ENCODE data around the gene DNAJC22.
A peak's percentile ranks its signal among the peaks of the same experiment; 100 is the strongest.
"Not testable (repeated sequence)": the region's sequence is repeated elsewhere in the genome, so short reads cannot be mapped to it uniquely, and the experiment has no call there.

Gene DNAJC22

DNA sequence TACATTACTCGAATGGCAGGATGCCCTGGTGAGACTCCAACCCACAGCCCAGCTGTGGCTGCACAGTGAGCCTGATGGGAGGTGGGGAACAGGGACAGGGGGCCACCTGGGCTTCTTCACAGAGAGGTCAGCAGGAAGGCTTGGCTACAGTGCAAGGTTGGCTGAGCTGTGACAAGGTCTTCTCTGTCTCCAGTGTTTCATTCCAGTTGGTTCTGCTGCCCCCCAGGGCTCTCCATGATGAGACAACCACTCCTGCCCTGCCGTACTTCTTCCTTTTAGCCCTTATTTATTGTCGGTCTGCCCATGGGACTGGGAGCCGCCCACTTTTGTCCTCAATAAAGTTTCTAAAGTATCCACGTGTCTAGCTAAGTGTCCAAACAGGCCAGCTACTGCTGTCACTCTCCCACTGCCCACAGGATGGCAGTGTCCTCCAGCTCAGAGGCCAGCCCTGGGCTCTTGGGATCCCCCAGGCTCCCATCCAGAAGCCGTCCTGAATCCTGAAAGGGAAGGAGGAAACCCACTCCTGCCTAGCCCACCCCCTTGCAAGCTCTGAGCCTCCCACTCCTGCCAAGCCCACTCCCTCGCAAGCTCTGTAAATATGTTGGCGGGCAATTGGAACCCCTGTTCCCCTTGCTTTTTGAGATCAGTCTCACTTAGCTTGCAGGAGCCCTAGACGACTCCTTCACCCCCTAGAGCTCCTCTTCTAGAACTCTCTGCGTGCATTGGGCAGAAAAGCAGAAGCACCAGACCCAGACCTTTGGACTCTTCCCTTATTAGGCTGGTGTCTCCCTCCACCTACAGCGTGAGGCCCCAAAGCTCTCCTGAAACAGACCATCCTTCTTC is 15.1 kb upstream of the DNAJC22 start:
- DNase-seq (ENCODE audit: low spot score): no peak

DNA sequence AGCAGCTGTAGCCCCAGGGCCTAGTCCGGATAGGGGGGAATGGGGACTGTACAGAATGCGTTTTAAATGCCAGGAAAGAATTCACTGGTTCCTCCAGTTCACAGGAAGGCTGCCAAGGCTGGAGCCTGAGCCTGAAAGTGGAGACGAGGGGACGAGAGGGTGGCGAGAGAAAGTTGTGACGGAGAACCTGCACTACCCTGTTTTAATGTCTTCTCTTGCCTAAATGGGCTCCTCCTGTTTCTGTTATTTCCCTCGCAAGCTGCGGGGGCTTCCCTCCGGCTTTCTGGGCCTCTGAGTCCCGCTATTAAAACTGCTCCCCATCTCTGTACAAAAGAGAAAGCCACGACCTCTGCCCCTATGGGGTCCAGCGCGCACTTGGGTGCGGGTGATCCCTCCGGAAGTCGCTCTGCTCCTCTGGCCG is 14.2 kb upstream of the DNAJC22 start:
- no peak for DNase-seq (ENCODE audit: low spot score)

DNA sequence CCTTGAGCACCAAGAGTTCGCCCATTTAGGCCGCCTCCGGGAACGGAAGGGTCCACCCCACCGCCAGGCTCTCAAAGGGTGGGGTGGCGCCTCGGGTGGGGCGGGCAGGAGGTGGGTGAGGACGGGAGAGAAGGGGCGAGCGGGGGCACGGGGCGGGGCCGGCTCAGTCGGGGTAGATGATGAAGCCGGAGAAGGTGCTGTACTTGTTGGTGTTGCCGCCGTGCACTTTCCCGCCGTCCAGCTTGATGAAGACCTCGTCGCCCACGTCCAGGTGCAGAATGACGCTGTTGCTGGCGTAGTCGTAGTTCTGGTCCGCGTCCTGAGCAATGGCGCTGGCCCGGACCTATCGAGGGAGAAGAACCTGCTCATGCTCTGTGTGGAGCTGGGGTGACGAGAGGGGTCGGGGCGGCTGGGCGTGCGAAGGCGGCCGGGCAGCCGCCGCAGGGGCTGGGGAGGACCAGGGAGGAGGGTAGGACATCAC is 13.8 kb upstream of the DNAJC22 start:
- no peak for DNase-seq (ENCODE audit: low spot score)

DNA sequence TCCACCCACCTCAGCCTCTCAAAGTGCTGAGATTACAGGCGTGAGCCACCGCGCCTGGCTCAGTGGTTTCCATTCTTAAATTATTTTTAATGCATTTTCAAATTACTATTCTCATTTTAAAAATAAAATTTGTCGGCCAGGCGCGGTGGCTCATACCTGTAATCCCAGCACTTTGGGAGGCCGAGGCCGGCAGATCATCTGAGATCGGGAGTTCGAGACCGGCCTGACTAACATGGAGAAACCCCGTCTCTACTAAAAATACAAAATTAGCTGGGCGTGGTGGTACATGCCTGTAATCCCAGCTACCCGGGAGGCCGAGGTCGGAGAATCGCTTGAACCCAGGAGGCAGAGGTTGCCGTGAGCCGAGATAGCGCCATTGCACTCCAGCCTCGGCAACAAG is 12.9 kb upstream of the DNAJC22 start:
- DNase-seq (ENCODE audit: low spot score): not testable (repeated sequence)

DNA sequence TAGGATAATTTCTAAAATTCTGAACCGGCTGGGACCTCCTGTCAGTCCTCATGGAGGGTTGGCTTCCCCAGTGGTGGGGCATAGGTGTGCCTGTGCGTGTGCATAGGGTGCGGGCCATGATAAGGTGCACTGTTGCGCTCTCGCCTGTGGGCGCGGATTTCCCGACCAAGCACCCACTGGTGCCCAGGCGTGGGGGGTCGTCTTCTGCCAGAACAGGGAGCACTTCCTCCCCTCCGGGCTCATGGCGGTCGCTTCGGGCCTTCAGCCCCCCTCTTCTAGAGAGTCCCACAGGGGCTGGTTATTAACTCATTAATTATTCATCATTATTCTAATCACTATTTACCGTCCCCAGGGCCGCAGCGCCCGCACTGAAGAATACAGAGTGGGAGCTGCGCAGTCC is 12.5 kb upstream of the DNAJC22 start:
- no peak for DNase-seq (ENCODE audit: low spot score)

DNA sequence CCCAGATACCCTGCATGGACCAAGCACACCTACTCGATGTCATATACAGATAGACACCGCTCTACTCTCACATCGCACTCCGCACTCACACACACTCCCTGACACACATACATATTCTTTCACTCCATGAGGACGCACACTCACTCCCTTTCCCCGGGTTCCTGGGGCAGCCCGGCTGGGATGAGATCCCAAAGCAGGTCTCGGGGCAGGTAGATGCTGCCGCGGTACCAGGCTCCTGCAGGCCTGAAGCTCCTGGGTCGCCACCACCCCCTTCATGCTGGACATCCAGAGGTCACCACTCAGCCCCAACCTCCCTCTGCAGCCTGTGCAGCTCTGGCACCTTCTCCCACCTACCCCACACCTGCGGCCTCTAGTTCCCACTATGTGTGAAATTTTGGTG is 12.0 kb upstream of the DNAJC22 start:
- DNase-seq (ENCODE audit: low spot score): no peak

DNA sequence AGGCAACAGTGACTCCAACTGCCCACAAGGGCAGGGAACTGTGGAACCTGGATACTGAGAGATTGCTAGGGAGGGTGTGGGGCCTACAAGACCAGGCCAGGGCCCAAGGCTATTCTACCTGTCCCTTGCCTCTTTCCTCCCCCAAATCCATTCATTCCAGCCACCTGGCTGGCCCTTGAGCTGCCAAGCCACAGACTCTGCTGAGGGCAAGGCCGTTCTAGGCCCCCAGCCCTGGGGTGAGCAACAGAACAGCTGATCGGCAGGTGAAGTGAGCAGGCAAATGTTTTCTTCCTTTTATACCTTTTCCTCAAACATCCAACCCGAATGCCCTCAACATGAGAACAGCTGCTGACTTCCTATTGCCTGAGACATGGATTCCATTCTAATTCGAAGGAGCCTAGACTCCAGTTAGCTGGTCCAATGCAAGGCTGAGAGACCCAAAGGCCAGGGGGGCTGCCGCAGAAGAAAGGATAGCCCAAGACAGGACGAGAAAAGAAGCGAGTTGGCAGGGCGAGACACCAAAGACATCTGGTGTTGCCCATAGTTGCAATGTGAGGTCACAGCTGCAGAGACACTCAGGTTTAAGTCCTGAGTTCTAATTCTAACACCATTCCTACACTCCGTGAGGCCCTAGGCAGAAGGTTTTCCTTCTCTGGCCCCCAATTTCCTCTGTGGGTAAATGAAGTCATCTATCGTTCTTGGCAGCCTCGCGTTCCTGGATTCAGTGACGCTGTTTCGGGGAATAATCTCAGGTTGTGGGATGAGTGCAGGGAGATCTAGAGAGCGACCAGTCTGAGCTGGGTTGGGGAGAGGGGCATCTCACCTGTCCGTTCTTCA is 11.4 kb upstream of the DNAJC22 start:
- no peak for DNase-seq (ENCODE audit: low spot score)

DNA sequence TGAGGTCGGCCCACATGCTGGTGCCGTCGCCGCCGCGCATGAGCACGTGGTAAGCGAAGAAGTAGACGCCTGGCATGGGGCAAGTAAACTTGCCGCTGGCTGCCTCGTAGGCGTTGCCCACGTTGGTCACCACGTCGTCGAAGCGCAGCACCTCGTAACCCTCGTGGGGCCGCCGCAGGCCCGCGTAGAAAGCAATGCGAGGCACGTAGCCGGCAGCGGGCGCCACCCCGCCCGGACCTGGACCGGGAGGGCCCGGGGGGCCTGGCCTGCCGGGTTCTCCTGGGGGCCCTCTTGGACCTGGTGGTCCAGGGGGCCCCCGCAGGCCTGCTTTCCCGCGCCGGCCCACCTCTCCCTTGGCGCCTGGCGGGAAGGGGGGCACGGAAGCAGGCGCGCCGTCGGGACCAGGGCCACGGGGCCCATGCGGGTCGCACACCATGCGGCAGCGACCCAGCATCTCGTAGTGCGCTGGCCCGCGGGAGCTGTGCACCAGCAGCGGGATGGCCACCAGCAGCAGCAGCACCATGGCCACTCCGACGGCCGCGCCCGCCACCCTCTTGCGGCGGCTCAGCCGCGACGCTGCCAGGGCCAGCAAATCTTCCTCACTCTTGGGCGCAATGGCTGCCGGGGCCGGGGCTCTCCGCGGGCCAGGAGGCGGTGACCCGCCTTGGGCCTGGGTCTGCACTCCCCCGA is 10.6 kb upstream of the DNAJC22 start:
- no peak for DNase-seq (ENCODE audit: low spot score)

DNA sequence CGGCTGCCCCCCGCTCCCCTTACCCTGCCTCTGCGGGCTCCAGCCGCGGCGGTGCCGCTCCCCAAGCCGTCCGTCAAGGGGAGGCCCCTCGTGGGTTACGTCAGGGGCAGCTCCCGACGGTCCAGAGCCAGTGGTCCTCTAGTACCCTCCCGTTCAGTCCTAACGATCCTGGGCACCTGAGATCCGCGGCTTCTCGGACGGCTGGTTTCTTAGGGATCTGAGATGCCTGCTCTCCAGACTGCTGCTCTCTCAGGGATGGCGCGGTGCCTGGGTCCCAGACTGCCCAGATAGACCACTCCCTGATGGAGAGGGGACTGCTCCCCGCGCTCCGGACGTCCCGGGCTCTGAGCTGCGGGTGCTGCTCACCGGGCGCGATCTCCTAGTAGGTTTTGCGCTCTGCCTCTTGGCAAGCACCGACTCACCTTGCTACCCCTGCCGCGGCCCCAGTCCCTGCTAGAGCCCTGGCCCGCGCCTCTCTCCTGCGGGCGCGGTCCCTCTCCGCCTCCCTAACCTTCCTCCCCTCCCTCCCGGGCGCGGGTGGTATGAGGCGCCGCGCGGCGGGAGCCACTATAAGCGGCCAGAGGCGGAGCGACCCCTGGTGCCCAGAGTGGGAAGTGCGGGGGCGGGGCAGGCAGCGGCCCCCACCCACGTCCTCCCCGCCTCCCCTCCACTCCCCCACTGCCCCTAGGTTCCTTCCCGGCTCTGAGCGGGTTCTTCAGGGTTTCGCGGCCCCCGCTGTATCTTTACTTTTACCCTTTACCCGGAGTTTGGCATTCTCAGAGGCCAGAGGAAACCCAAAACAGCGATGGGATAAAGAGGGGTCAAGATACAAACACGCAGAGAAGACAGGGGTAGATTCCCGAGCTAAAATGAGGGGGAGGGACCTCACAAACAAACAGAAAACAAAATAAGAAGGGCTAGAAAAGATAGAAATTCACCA is 9.8 kb upstream of the DNAJC22 start, which contains the start of gene C1QL4:
TSS of gene C1QL4 (minus strand) at position 544 of the 940 bp plus-strand sequence. CDS start 711 bp downstream, outside the sequence.
- DNase-seq (ENCODE audit: low spot score): peak; percentile 87

DNA sequence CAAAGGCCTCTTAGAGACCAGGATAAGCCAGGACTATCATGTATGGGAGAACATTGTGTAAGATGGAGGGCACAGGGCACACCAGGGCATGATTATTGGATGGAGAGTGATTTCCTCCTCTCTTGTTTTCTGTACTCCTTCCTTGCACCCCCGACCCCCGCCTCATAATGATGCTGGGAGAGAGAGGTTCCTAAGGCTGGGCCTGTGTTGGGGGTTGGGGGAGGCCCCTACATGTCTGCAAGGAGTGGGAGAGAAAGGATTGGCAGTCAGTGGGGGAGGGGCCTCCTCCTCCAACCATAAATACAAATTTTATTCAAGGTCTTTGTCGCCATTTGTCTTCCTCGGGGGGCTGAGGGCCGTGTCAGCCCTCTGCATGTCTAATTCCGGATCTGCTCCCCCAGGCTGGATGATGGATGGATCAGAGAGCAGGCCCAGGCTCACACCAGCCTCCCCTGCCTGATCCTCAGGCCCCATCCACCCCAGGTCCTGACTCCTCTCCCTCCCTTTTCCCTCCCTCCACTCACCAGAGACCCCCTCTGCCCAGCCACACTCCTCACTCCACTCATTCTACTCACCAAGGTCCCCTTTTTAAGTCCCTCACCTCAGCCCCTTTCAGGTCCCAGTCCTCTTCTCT is 7.7 kb upstream of the DNAJC22 start:
- no peak for DNase-seq (ENCODE audit: low spot score)

DNA sequence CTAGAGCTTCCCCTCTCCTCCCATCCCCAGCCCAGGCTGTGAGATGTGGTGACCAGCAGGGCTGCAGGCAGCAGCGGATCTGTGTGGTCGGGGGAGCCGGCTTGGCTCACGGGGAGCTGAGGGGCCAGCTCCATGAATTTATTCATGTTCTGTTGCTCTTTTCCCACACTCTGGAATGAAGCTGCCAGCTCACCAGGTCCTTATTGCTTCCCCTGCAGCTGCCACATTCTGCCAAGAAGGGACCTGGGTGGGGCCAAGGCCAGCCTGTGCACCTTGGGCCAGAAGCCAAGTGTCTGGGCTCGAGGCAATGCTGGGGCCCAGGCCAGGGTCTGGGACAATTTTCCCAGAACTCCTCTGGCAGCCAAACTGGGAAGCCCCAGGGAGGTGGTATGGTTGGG is 7.2 kb upstream of the DNAJC22 start:
- DNase-seq (ENCODE audit: low spot score): no peak

DNA sequence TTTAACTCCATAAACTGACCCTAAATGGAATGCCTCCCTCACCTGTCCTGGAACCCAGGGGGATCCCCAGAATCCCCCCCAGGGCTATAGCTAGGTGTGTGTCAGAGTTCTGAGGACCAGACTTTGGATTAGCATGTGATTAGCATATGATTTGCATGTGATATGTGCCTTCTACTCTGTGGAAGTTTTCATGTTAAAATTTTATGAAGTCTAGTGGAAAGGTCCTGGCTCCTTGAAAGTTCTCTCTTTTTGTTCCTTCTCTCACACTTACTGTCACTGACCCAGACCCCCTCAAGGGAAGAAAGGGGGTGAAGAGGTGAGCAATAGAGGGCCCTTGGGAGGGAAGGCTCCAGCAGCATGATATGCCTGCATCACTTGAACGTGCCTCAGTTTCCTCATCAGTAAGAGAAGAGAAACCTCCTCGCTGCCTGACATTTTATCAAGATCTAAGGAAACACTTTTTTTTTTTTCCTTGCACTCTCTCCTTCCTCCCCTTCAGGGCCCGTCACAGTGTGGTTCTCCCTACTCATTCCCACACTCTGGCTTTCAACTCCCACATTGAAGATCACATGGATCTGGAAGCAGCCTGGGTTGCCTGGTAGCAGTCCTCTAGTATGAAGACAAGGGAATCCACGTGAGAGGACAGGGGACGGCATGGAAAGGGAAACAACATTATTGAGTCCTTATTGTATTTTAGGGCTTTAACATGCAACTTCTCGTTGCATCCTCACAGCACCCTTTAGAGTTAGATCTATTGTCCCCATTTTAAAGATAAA is 6.4 kb upstream of the DNAJC22 start:
- DNase-seq (ENCODE audit: low spot score): no peak

DNA sequence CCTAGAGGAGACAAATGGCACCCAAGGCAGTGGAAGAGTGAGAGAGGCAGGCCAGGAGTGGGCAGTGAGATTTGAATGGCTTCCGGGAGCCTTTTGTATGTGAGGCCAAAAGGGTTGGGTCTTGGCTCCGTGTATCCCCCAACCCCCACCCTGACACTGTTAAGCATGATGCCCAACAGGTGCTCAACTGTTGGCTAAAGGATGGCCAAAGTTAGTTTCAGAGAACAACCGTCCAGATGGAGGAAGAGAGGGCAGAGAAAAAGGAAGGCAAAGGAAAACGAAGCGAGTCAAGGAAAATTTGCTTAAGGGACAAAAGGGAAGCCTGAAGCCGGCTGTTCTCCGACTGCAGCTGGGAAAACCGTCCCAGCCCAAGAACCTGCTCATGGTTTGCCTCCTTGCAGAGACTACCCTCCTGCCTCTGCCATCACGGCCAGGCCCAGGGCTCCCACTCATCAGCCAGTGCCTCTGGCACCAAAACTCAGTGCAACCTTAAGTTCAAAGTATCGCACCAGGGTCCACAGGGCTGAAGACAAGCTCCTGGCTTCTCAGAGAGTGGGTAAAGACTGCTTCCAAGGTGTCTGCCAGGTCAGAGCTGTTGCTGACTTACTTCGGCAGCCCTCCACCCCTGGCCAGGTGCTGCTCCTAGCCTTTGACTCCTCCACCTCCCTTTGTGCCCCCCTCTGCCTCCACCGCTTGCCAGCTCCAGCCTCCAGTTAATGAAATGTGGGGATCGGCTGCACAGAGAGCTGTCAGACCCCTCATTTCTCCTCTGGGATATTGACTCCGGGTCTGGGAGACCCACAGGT is 5.5 kb upstream of the DNAJC22 start:
- DNase-seq (ENCODE audit: low spot score): no peak

DNA sequence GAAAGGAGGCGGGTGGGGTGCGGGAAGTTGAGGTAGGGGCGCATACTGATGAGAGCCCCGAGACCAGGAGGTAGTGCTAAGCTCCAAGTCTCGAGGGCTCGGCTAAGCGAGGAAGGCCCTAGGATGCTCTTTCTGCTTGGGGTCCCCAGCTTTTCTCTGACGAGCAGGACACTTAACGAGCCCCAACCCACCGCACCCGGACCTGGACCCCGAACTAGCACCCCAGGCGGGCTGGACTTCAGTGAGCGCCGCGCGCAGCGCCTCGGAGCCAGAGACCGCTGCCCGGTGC is 5.0 kb upstream of the DNAJC22 start:
- no peak for DNase-seq (ENCODE audit: low spot score)

DNA sequence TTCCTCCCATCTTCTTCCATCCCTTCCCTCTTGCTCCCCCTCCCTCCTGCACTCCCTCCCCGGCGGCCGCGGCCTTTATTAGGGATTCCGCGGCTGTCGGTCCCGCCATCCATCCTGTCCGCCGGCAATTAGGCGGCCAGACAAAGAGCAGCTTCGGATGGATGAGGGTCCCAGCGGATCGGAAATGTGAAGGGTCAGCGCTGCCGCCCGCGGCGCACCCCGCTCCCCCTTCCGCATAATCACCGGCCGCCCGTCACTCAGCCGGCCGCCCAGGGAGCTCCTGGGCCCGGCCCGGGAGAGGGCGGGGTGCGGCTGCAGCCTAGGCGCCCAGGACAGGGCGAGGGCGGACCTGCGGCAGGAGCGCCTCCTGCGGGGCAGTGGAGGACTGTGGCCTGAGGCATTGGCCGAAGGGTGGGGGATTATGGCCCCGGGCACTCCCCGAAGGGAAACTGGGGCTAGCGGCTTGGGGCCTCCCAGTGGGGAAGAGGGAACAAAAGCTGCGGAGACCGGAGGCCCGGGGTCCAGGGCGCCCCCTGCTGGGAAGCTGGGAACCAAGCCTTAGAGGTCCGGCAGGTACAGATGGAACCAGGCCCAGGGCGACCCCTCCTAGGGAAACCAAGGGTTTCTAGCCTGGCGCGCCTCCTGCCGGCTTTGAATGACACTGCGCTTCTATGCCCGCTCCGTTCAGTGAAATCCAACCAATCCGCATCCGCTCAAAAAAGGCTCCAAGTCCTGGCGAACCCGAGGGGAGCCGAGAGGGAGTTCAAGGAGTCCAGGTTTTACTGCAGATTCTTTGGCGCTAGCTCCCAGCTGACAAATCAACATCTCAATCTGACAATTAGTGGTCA is 4.4 kb upstream of the DNAJC22 start:
- DNase-seq (ENCODE audit: low spot score): peak; percentile 74

DNA sequence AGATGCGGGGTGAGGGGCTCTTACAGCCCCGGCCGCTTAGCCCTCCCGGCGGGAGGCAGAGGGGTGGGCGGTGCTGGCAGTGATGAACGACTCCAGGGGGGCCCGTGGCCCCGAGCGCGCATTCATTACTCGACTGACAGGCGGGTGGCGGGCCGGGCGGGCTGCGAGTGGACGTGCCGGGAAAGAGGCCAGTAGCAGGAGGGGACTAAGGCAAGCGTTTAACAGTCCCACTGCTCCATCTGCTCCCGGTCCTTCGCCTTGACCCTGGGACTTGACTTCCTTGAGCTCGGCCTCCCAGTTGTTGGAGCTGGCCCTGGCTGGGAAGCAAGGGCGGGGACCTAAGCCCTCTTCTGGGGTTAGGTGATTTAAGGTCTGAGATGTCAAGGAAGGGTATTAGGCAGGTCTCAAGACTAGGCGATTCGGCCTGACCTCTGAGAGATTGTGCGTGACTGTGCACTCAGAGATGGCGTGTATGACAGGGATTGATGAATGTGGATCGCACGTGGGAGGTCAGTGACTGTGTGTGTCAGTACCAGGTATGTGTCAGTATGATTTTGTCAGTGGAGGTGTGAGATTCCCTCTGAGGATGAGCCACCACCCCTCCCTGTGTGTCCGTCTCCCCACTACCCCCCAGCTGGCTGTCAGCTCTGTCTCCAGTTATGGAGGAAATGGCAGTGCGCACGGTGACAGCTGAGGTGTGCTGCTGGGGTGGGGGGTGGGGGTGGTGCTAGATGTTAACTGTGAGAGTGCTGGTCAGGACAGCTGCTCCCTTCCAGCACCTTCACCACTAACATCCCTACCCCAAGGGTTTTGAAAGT is 3.6 kb upstream of the DNAJC22 start:
- peak; percentile 35 for DNase-seq (ENCODE audit: low spot score)

DNA sequence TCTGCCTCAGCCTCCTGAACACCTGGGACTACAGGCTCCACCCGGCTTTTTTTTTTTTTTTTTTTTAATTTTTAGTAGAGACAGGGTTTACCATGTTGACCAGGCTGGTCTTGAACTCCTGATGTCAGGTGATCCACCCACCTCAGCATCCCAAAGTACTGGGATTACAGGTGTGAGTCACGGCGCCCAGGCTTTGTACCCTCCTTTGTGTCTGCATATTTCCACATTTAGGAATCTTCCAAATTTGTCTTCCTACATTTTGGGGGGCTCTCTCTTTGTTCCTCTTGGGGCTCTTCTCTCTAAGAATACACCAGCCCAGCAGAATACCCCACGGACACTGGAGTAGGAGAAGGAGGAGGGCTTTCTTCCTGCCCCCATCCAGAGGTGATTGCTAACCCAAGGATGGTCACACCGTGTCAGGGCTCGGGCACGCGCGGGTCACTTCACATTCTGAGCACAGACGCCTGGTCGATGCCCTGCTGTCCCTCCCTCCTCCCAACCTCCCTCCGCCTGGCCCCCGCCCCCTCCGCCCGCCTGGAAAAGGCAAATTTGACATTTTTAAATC is 2.1 kb upstream of the DNAJC22 start:
- no peak for DNase-seq (ENCODE audit: low spot score)
